HepG2 (cell line): ENCODE results near the gene COASY. TPM values are rescaled to one million over a fixed set of nuclear protein-coding genes. Genes with fewer than 3 reads are reported as not detected.

Source experiments
- AFF4 ChIP-seq: sonication (generic); formaldehyde crosslinking; IDR thresholded peaks from 2 replicates; pipeline ENCODE4 v1.4.0; 2020; ENCODE audit warnings: missing genetic modification reagents
- ATF7-NPFF ChIP-seq: sonication (generic); formaldehyde crosslinking; IDR thresholded peaks from 2 replicates; pipeline ENCODE4 v1.8.1; 2023; ENCODE audit warnings: mild to moderate bottlenecking, low read depth, missing genetic modification reagents, moderate library complexity
- CSRNP1 ChIP-seq: sonication (generic); formaldehyde crosslinking; IDR thresholded peaks from 2 replicates; pipeline ENCODE4 v1.8.1; 2023; ENCODE audit warnings: mild to moderate bottlenecking, missing genetic modification reagents
- MAF1 ChIP-seq: sonication (generic); formaldehyde crosslinking; IDR thresholded peaks from 2 replicates; pipeline ENCODE4 v1.5.0; 2020; ENCODE audit warnings: missing genetic modification reagents, borderline replicate concordance
- NFRKB ChIP-seq: fragments of 450-650 bp; IDR thresholded peaks from 2 replicates; pipeline ENCODE4 v1.6.1; 2017
- SNAPC4 ChIP-seq: sonication (generic); formaldehyde crosslinking; IDR thresholded peaks from 2 replicates; pipeline ENCODE4 v1.4.0; 2020; ENCODE audit warnings: mild to moderate bottlenecking, missing genetic modification reagents
- YEATS2 ChIP-seq: sonication (generic); formaldehyde crosslinking; IDR thresholded peaks from 2 replicates; pipeline ENCODE4 v1.4.0; 2020; ENCODE audit warnings: missing genetic modification reagents, borderline replicate concordance
- ZNF773 ChIP-seq: sonication (generic); formaldehyde crosslinking; IDR thresholded peaks from 2 replicates; pipeline ENCODE4 v1.4.0; 2020; ENCODE audit warnings: missing genetic modification reagents, borderline replicate concordance
- polyA plus RNA-seq, 8 experiments: library from polyadenylated mRNA; depleted of rRNA in 3 of 8; stranded (reverse) in 7 of 8; unstranded in 1 of 8; fragments of >200 nt; fragmentation: Illumina TruSeq in 4 of 8; extraction: Trizol in 4 of 8; gene quantifications; 2 replicates each; pipeline versions ENCODE4 v1.2.1 to v1.2.3, GENCODE V29; 2011 to 2016; ENCODE audit warnings: low read depth in 4 of 8, missing spikeins in 1 of 8, mixed read lengths in 1 of 8; ENCODE audit not compliant: insufficient read depth in 1 of 8
- total RNA-seq, 5 experiments: library from RNA; depleted of rRNA; stranded (reverse); fragments of >200 nt; fragmentation: Illumina TruSeq; extraction: Trizol; gene quantifications; 2 replicates each; pipeline ENCODE4 v1.2.3, GENCODE V29; 2016; ENCODE audit warnings: low read depth in 1 of 5
- TF ChIP-seq, protein P1 (sequence below): sonication (generic); formaldehyde crosslinking; conservative IDR thresholded peaks from 2 replicates; pipeline ENCODE4 v1.8.0; 2022; ENCODE audit warnings: missing genetic modification reagents
- TF ChIP-seq, protein P2 (sequence below): sonication (generic); formaldehyde crosslinking; IDR thresholded peaks from 2 replicates; pipeline ENCODE4 v1.4.0; 2020; ENCODE audit warnings: missing genetic modification reagents, borderline replicate concordance

COASY gene
- total and polyA plus RNA-seq, 2 of the 13 experiments (the other 11 are each of a cell fraction or from before 2014, with no cell fraction given) = 90.7 to 125 TPM

- TF ChIP-seq, protein P1, sequence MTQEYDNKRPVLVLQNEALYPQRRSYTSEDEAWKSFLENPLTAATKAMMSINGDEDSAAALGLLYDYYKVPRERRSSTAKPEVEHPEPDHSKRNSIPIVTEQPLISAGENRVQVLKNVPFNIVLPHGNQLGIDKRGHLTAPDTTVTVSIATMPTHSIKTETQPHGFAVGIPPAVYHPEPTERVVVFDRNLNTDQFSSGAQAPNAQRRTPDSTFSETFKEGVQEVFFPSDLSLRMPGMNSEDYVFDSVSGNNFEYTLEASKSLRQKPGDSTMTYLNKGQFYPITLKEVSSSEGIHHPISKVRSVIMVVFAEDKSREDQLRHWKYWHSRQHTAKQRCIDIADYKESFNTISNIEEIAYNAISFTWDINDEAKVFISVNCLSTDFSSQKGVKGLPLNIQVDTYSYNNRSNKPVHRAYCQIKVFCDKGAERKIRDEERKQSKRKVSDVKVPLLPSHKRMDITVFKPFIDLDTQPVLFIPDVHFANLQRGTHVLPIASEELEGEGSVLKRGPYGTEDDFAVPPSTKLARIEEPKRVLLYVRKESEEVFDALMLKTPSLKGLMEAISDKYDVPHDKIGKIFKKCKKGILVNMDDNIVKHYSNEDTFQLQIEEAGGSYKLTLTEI = no peak
- TF ChIP-seq YEATS2 (no peak; the same call in 1 of the 2 replicates), NFRKB (no peak), AFF4 (CRISPR knock-in tag) (no peak), CSRNP1 (no peak), MAF1 (CRISPR knock-in tag) (no peak), ATF7-NPFF (CRISPR knock-in tag) (peak; percentile 68; the same call in 1 of the 2 replicates), ZNF773 (peak; percentile 90), SNAPC4 (CRISPR knock-in tag) (no peak)
- TF ChIP-seq, protein P2, sequence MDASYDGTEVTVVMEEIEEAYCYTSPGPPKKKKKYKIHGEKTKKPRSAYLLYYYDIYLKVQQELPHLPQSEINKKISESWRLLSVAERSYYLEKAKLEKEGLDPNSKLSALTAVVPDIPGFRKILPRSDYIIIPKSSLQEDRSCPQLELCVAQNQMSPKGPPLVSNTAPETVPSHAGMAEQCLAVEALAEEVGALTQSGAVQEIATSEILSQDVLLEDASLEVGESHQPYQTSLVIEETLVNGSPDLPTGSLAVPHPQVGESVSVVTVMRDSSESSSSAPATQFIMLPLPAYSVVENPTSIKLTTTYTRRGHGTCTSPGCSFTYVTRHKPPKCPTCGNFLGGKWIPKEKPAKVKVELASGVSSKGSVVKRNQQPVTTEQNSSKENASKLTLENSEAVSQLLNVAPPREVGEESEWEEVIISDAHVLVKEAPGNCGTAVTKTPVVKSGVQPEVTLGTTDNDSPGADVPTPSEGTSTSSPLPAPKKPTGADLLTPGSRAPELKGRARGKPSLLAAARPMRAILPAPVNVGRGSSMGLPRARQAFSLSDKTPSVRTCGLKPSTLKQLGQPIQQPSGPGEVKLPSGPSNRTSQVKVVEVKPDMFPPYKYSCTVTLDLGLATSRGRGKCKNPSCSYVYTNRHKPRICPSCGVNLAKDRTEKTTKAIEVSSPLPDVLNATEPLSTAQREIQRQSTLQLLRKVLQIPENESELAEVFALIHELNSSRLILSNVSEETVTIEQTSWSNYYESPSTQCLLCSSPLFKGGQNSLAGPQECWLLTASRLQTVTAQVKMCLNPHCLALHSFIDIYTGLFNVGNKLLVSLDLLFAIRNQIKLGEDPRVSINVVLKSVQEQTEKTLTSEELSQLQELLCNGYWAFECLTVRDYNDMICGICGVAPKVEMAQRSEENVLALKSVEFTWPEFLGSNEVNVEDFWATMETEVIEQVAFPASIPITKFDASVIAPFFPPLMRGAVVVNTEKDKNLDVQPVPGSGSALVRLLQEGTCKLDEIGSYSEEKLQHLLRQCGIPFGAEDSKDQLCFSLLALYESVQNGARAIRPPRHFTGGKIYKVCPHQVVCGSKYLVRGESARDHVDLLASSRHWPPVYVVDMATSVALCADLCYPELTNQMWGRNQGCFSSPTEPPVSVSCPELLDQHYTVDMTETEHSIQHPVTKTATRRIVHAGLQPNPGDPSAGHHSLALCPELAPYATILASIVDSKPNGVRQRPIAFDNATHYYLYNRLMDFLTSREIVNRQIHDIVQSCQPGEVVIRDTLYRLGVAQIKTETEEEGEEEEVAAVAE (CRISPR knock-in tag) = 0 out of 2 replicates have a peak, but pooled peaks have one; percentile 10
Measured at GRCh38 chr17:42562388-42563142, 617 bp downstream of the COASY start (continued).
